MM.1S (cell line): ENCODE results near the gene PLCG2.
"Not testable (repeated sequence)": the region's sequence is repeated elsewhere in the genome, so short reads cannot be mapped to it uniquely, and the experiment has no call there.

ENCODE experiments used
- DNase-seq: peaks from one replicate; pipeline ENCODE4 v3.0.0-alpha.2; 2015
- H2AFZ ChIP-seq: fragments of 300-600 bp; sonication (generic); 2 replicates; pipeline ENCODE4 v1.6.0; 2016; ENCODE audit warnings: antibody characterized with exemption, low read length
- H3F3A ChIP-seq: fragments of 300-600 bp; sonication (generic); 2 replicates; pipeline ENCODE4 v1.6.1; 2016; ENCODE audit warnings: mild to moderate bottlenecking, antibody characterized with exemption, low read length, moderate library complexity, mixed read lengths; ENCODE audit not compliant: insufficient read depth
- H3K27ac ChIP-seq: fragments of 300-600 bp; sonication (generic); 2 replicates; pipeline ENCODE4 v1.5.1; 2016; ENCODE audit warnings: mild to moderate bottlenecking, low read length
- H3K27me3 ChIP-seq: fragments of 300-600 bp; sonication (generic); replicated peaks from 2 replicates; pipeline ENCODE4 v1.6.0; 2016; ENCODE audit warnings: low read length; ENCODE audit not compliant: insufficient read depth
- H3K36me3 ChIP-seq: fragments of 300-600 bp; sonication (generic); replicated peaks from 2 replicates; pipeline ENCODE4 v1.6.1; 2016; ENCODE audit warnings: mild to moderate bottlenecking, low read length, mixed read lengths; ENCODE audit not compliant: insufficient read depth
- H3K4me1 ChIP-seq: fragments of 300-600 bp; sonication (generic); 2 replicates; pipeline ENCODE4 v1.6.1; 2016; ENCODE audit warnings: low read length, mixed read lengths
- H3K4me2 ChIP-seq: fragments of 300-600 bp; sonication (generic); 2 replicates; pipeline ENCODE4 v1.6.0; 2016; ENCODE audit warnings: low read depth, low read length
- H3K4me3 ChIP-seq: fragments of 300-600 bp; sonication (generic); 2 replicates; pipeline ENCODE4 v1.5.1; 2016; ENCODE audit warnings: low read length, mixed read lengths
- H3K79me2 ChIP-seq: fragments of 300-600 bp; sonication (generic); 2 replicates; pipeline ENCODE4 v1.6.1; 2016; ENCODE audit warnings: mixed run types, low read length, mixed read lengths
- H3K9ac ChIP-seq: fragments of 300-600 bp; sonication (generic); 2 replicates; pipeline ENCODE4 v1.6.1; 2016; ENCODE audit warnings: low read length, mixed read lengths
- H3K9me2 ChIP-seq: fragments of 300-600 bp; sonication (generic); replicated peaks from 2 replicates; pipeline ENCODE4 v1.6.1; 2016; ENCODE audit warnings: mild to moderate bottlenecking, low read length, mixed read lengths; ENCODE audit not compliant: insufficient read depth
- H3K9me3 ChIP-seq: fragments of 300-600 bp; sonication (generic); replicated peaks from 2 replicates; pipeline ENCODE4 v1.6.1; 2016; ENCODE audit warnings: mild to moderate bottlenecking, low read length, mixed read lengths; ENCODE audit not compliant: insufficient read depth
- H4K20me1 ChIP-seq: fragments of 300-600 bp; sonication (generic); 2 replicates; pipeline ENCODE4 v1.6.1; 2016; ENCODE audit warnings: mild to moderate bottlenecking, low read length, moderate library complexity, mixed read lengths; ENCODE audit not compliant: insufficient read depth
- EZH2 ChIP-seq: fragments of 300-600 bp; sonication (generic); optimal IDR thresholded peaks from 2 replicates; pipeline ENCODE3; 2017; ENCODE audit warnings: low read depth, mild to moderate bottlenecking, antibody characterized with exemption, low read length, mixed read lengths
- EZH2phosphoT487 ChIP-seq: fragments of 300-600 bp; sonication (generic); IDR thresholded peaks from 2 replicates; pipeline ENCODE4 v1.6.1; 2018; ENCODE audit warnings: antibody characterized with exemption, low read length
- TF ChIP-seq, protein P1 (sequence below): fragments of 300-600 bp; sonication (generic); IDR thresholded peaks from 2 replicates; pipeline ENCODE4 v1.5.1; 2016; ENCODE audit warnings: antibody characterized with exemption, low read length, mixed read lengths

The PLCG2 gene

DNA sequence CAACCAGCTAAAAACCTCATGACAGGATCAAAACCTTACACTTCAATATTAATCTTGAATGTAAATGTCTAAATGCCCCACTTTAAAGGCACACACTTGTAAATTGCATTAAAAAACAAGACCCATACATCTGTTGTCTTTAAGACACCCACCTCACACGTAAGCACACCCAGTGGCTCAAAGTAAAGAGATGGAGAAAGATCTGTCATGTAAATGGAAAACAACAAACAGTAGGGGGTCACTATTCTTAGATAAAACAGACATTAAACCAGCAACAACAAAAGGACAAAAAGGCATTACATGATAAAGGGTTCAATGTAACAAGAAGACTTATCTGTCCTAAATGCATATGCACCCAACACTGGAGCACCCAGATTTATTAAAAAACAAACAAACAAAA is 196.5 kb downstream of the PLCG2 start:
- Histone ChIP-seq H3K4me3 (no peak overlapping the region), H2AFZ (no peak overlapping the region), H3F3A (no peaks in the 10 kb centered on the region), H3K9ac (no peak overlapping the region), H3K9me3 (no peaks in the 10 kb centered on the region), H3K27ac (no peak overlapping the region), H3K27me3 (no peaks in the 10 kb centered on the region), H3K9me2 (no peaks in the 10 kb centered on the region), H4K20me1 (no peaks in the 10 kb centered on the region), H3K36me3 (no peaks in the 10 kb centered on the region), H3K4me2 (no peak overlapping the region), H3K4me1 (no peaks in the 10 kb centered on the region), H3K79me2 (no peaks in the 10 kb centered on the region)
- no peak for DNase-seq
- TF ChIP-seq EZH2 = no peak
- no peak for TF ChIP-seq EZH2phosphoT487
- TF ChIP-seq, protein P1, sequence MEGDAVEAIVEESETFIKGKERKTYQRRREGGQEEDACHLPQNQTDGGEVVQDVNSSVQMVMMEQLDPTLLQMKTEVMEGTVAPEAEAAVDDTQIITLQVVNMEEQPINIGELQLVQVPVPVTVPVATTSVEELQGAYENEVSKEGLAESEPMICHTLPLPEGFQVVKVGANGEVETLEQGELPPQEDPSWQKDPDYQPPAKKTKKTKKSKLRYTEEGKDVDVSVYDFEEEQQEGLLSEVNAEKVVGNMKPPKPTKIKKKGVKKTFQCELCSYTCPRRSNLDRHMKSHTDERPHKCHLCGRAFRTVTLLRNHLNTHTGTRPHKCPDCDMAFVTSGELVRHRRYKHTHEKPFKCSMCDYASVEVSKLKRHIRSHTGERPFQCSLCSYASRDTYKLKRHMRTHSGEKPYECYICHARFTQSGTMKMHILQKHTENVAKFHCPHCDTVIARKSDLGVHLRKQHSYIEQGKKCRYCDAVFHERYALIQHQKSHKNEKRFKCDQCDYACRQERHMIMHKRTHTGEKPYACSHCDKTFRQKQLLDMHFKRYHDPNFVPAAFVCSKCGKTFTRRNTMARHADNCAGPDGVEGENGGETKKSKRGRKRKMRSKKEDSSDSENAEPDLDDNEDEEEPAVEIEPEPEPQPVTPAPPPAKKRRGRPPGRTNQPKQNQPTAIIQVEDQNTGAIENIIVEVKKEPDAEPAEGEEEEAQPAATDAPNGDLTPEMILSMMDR = no peak

DNA sequence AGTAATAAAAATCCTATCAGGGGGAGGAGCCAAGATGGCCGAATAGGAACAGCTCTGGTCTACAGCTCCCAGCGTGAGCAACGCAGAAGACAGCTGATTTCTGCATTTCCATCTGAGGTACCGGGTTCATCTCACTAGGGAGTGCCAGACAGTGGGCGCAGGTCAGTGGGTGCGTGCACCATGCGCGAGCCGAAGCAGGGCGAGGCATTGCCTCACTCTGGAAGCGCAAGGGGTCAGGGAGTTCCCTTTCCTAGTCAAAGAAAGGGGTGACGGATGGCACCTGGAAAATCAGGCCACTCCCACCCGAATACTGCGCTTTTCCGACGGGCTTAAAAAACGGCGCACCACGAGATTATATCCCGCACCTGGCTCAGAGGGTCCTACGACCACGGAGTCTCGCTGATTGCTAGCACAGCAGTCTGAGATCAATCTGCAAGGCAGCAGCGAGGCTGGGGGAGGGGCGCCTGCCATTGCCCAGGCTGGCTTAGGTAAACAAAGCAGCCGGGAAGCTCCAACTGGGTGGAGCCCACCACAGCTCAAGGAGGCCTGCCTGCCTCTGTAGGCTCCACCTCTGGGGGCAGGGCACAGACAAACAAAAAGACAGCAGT is 198.3 kb downstream of the PLCG2 start:
- H3K27ac ChIP-seq, H3K79me2 ChIP-seq, H3F3A ChIP-seq, H3K27me3 ChIP-seq, H3K9ac ChIP-seq, H3K9me3 ChIP-seq, DNase-seq, H3K9me2 ChIP-seq, H3K4me1 ChIP-seq, H3K4me3 ChIP-seq, H2AFZ ChIP-seq, H3K36me3 ChIP-seq, H3K4me2 ChIP-seq, H4K20me1 ChIP-seq: not testable (repeated sequence)

DNA sequence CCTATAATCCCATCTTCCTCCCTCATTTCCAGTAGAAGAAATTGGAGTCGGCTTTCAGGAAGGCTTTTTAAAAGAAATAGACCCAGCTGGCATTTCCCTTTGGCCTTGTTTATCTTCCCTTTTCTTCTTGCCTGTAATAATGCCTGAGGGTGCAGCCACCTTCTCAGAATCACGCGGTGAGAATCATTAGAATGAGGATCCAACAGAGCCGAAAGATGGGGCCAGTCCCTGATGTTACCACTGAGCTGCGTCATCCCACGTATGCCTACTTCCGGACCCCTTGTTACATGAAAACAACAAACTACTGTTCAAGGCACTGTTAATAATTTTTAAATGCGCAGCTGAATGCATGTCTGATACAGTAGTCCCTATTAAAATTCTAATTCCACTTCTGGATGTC is 208.0 kb downstream of the PLCG2 start:
- Histone ChIP-seq H3K9me3 (no peaks in the 10 kb centered on the region), H3K4me1 (no peaks in the 10 kb centered on the region), H3K9ac (no peak overlapping the region), H3K27me3 (no peaks in the 10 kb centered on the region), H3F3A (no peaks in the 10 kb centered on the region), H2AFZ (no peak overlapping the region), H3K79me2 (no peaks in the 10 kb centered on the region), H3K36me3 (no peaks in the 10 kb centered on the region), H3K4me2 (no peak overlapping the region), H3K4me3 (no peak overlapping the region), H4K20me1 (no peaks in the 10 kb centered on the region), H3K9me2 (no peaks in the 10 kb centered on the region), H3K27ac (no peak overlapping the region)
- TF ChIP-seq EZH2 (no peak), EZH2phosphoT487 (no peak)
- TF ChIP-seq, protein P1 = no peak
- no peak for DNase-seq

DNA sequence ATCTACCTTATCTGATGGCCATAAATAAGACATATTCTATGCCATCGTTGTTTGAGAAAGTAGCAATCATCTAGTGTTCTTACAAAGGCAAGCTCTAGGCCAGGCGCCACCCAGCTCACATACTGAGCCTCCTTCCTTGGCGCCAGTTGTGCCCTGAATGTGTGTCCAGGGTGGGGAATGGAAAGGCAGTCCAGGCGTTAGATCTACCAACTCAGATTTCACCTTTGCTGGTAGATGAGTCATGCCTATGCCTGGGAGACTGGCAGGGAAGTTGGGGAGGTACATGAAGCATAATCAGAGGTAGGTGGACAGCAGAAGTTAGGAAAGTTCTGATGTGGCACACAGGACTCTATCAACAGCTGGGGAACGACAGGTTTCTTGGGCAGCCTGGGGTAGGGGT is 208.6 kb downstream of the PLCG2 start:
- TF ChIP-seq EZH2 (no peak), EZH2phosphoT487 (no peak)
- TF ChIP-seq, protein P1 = no peak
- no peak overlapping the region for H3K9ac ChIP-seq
- H3K9me2 ChIP-seq = no peaks in the 10 kb centered on the region
- no peak for DNase-seq
- no peaks in the 10 kb centered on the region for H3K9me3 ChIP-seq
- no peak overlapping the region for H3K4me2 ChIP-seq
- H4K20me1 ChIP-seq = no peaks in the 10 kb centered on the region
- H3K36me3 ChIP-seq = no peaks in the 10 kb centered on the region
- H3K4me3 ChIP-seq = no peak overlapping the region
- H3K27ac ChIP-seq = no peak overlapping the region
- H3F3A ChIP-seq = no peaks in the 10 kb centered on the region
- H3K79me2 ChIP-seq = no peaks in the 10 kb centered on the region
- H2AFZ ChIP-seq = no peak overlapping the region
- H3K4me1 ChIP-seq = no peaks in the 10 kb centered on the region
- H3K27me3 ChIP-seq = no peaks in the 10 kb centered on the region
